PC-9 (cell line): Measurements from ENCODE around the gene BMPR2.

Experiments
- CTCF ChIP-seq: fragments of 200-600 bp; sonication (generic); conservative IDR thresholded peaks from 2 replicates; pipeline ENCODE4 v1.6.1; 2017; ENCODE audit warnings: mixed run types, antibody characterized with exemption, mild to moderate bottlenecking, moderate library complexity
- EZH2 ChIP-seq: fragments of 200-600 bp; sonication (generic); IDR thresholded peaks from 2 replicates; pipeline ENCODE4 v1.8.0; 2017; ENCODE audit warnings: antibody characterized with exemption, low read depth

GRCh38 chr2:202418511-202418910, 42.4 kb downstream of the BMPR2 start:
- TF ChIP-seq CTCF (no peak), EZH2 (no peak)
